Right ventricle myocardium inferior (tissue), 1 donor: ENCODE results near the gene SCTR. TPM values are rescaled to one million over a fixed set of nuclear protein-coding genes. Genes with fewer than 3 reads are reported as not detected.
"Not testable (repeated sequence)": the region's sequence is repeated elsewhere in the genome, so short reads cannot be mapped to it uniquely, and the experiment has no call there.

Source experiments
- ATAC-seq: fragments of 200-7000 bp; cut with Tn5 transposase; one replicate; pipeline ENCODE4 v1.9.1; 2020; ENCODE audit warnings: mild to moderate bottlenecking, moderate library complexity
- DNase-seq: peaks from one replicate; pipeline ENCODE4 v3.0.0; 2021; ENCODE audit errors: missing footprints
- intact Hi-C: fragments of 100-400 bp; cut with DNase I; formaldehyde crosslinking; loops from one replicate; pipeline ENCODE4 v1.11.0; 2022
- total RNA-seq: library from RNA; stranded (reverse); fragmentation: NEBNext Ultra II Directional; extraction: Animal tissue kit (Norgen Biotek cat#: 25700); gene quantifications from one replicate; pipeline ENCODE4 v1.2.1, GENCODE V29; 2021
- donor health status: DM: no; HTN: yes; CAD: no; lungs with severe emphysema.

The SCTR gene
- total RNA-seq, 1 donor from 2014 or later: 0.41 TPM

DNA sequence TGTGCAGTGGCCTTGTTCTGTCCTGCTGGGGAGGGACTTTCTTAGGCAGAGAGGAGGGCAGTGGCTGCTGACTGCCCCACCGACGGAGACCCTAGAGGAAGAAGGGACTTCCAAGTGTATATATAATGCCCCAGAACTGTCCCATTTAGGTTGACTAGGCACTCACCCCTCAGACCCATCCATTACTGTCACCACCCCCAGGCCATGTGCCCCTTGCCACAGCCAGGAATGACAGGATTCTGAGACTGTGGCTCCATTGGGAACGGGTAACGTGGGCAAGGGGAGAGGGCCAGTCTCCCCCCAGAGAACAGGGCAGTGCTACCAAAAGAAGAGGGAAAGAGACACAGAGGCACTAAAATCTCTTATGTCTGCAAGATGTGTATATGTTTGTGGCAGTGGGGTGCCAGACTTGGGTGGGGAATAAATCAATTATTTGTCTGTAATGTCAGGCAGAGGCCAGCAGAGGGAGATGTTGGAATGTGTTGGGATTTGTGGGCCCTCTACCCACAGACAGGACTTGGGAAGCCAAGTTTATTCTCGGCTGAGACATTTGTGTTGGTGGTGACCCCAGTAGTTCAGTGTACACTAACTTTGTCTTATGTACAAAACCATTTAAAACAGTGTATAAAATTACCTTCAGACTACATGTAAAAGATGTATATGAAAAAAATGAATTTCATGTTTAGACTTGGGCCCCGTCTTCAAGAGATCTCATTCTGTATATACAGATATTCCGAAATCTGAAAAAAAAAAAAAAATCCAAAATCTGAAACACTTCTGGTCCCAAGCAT is 116.7 kb downstream of the SCTR start:
- no peak for DNase-seq
- peak; percentile 78 for ATAC-seq
- intact Hi-C loops: loop anchor here (1.0 to 10.0 kb wide), 3 partner anchors 69 to 255 kb away; no protein-coding TSS in a partner anchor

DNA sequence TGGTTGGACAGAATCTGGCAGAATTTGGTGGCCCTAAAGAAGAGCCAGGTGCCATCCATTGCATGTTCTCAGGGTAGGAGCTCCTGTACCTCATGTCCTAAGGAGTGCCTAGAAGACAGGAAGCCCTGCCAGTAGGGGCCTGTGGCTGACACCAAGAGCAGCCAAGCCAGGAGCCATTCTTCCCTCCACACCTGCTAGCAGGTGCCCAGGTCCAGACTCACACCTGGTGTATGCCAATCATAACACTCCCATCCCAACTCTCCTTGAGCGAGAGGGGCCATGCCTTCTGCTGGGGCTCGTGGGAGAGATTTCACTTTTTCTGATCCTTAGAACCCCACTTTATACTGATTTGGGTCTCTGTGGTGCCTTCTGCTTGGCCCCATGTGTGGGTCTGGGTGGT is 119.1 kb downstream of the SCTR start:
- DNase-seq (no peak), ATAC-seq (no peak)
- intact Hi-C loops: loop anchor here (5.0 to 10.0 kb wide), 2 partner anchors 190 to 257 kb away; no protein-coding TSS in a partner anchor

DNA sequence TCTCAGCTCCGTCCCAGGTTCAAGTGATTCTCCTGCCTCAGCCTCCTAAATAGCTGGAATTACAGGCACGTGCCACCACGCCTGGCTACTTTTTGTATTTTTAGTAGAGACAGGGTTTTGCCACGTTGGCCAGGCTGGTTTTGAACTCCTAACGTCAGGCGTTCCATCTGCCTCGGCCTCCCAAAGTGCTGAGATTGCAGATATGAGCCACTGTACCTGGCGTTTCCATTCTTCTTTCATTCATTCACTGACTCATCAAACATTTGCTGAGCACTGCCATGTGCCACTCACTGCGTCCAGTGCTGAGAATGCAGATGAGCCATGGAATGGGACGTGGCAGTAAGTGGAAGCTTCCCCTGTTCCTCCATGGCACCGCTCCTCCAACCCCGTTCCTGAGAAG is 120.7 kb downstream of the SCTR start:
- not testable (repeated sequence) for ATAC-seq, DNase-seq
- intact Hi-C loops: loop anchor here (2.0 to 10.0 kb wide), 2 partner anchors 37 to 191 kb away; partner anchors contain the start of genes C2orf76 and DBI

DNA sequence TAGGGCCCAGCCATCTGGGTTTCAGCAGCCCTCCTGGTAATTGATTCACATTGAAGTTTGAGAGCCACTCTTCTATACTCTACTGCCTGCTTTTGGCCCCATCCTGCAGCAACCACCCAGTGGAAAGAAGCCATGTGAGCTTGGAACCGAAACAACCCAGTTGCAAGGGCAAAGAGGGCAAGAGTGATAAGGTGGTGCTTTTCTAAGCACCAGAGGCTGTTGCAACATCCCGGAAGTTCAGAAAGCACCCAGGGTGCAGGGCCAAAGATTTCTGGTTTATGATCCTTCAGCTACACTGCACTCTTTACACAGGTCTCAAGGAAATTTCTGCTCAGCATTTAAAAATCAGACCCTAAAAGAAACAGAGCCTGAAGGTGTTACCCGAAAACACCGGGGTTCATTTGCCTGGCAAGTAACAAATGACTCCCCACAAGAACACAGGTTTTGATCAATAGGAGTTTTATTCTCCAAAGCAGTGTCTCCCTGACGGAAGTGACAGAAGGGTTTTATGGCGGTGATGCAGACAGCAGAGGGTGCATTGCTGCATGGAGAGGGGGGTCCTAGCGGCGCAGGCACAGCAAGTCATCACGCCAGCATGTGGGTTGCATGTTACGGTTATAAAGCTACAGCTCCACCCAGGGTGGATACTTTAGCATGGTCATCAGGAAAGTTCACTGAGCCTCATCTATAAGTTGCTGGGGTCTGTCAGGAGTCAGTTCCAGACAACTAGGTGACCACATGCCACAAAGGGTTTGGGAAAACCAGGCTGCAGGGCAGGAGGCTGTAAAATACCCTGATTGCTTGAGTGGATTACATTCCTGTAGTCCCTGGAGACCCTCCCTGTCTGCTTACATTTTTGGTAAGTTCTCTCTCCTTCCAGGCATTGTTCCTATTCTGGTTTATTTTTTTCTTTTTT is 121.4 kb downstream of the SCTR start:
- intact Hi-C loops: loop anchor here (2.0 to 10.0 kb wide), 2 partner anchors 36 to 192 kb away; partner anchors contain the start of genes C2orf76 and DBI
- DNase-seq (no peak), ATAC-seq (peak; percentile 82)

DNA sequence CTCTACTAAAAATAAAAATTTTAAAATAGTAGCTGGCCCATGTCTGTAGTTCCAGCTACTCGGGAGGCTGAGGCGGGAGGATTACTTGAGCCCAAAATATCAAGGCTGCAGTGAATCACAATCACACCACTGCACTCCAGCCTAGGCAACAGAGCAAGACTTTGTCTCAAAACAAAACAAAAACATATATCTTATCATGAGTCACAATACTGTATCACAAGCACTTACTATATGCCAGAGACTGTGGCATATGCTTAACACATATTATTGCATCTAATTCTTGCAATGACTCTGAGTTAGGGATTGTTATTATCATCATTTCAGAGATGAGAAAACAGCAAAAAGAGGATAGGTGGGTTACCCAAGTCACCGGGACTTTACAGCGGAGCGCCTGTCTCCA is 122.2 kb downstream of the SCTR start:
- intact Hi-C loops: loop anchor here (2.0 to 10.0 kb wide), 2 partner anchors 35 to 193 kb away; partner anchors contain the start of genes C2orf76 and DBI
- ATAC-seq: no peak

DNA sequence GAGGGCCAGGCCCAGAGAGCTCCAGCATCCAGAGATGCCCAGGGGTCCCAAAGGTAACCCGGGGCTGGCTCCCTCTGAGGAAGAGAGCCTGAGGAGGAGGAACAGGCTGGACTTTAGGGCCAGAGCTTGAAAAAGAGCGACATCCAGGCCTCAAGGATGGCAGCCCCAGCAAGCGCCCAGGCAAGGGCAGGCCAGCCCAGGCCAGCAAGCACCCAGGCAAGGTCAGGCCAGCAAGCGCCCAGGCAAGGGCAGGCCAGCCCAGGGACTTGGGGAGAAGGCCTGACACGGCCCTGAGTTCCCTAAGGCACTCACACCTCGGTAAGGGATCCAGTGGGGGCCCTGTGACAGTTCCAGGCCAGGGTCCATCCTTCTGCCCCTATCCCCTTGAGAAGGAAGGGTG is 127.1 kb downstream of the SCTR start:
- no peak for DNase-seq
- no peak for ATAC-seq
- intact Hi-C loops: no loop called here

More for the DNA sequence above, 122.2 kb downstream of the SCTR start:
- DNase-seq: no peak

DNA sequence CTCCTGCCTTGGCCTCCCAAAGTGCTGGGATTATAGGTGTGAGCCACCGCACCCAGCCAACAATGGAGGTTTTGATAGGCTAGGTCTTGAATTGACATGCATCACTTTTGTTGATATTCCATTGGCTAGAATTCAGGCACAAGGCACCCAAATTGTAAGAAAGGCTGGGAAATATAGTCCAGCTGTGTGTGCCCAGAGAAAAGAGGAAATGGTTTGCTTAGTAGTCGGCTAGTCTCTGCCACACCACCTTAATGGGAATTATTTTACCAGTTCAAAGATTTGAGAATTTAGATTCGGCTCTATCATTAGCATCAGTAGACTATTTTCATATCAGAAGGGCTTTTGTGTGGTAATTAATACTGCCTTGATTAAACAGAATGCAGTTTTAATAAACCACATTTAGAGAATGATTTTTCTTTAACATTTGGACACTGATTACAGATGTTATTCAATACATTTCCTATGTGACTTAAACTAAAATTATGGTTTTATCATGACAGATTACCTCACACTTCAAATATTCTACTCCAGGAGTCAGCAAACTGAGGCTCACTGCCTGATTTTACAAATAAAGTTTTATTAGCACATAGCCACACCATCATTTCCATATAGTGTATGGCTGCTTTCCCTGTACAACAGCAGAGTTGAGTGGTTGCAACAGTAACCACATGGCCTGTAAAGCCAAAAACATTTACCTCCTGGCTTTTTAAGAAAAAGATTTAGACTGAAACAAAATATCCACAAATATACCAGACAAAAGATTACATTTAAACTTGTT is 130.1 kb downstream of the SCTR start:
- ATAC-seq (no peak), DNase-seq (no peak)
- intact Hi-C loops: no loop called here

Other genes with a start within 250 kb of the SCTR start
- gene C2orf76, start 157.6 kb downstream of the SCTR start, total RNA-seq: 6.8 TPM
- gene DBI, start 157.5 kb downstream of the SCTR start, total RNA-seq: 299 TPM
- gene TMEM37, start 92.6 kb downstream of the SCTR start, total RNA-seq: 4.5 TPM
- gene CFAP221, start 20.0 kb upstream of the SCTR start, total RNA-seq: 0.51 TPM
- 10.5 TPM for gene TMEM177, start 154.7 kb upstream of the SCTR start, total RNA-seq
- 40.4 TPM for gene PTPN4, start 235.4 kb upstream of the SCTR start, total RNA-seq